Measurements from ENCODE around the gene AOPEP. TPM values are rescaled to one million over a fixed set of nuclear protein-coding genes. Genes with fewer than 3 reads are reported as not detected.

AOPEP gene
- total RNA-seq, 1 donor from 2014 or later: 75.3 TPM

- peaks cover 41% of the 10 kb centered on the region for H3K4me1 ChIP-seq (ENCODE audit: insufficient read depth, low read length)
- DNase-seq (ENCODE audit: low read depth) (peak; percentile 85), FAIRE-seq (no peak)
- H3K36me3 ChIP-seq (ENCODE audit: insufficient read depth, low read length): no peaks in the 10 kb centered on the region
- peaks cover 6% of the 10 kb centered on the region for H3K9me3 Mint-ChIP-seq (ENCODE audit: unreplicated experiment)
- H3K27me3 ChIP-seq (ENCODE audit: insufficient read depth, low read length): no peaks in the 10 kb centered on the region
- H3K4me1 Mint-ChIP-seq (ENCODE audit: low read depth, unreplicated experiment): peaks cover 36% of the 10 kb centered on the region
- H3K27ac ChIP-seq (ENCODE audit: low read depth, low read length): peak overlapping the region; percentile 70
- no peaks in the 10 kb centered on the region for H3K27me3 Mint-ChIP-seq (ENCODE audit: low read depth, unreplicated experiment)
- H3K27ac Mint-ChIP-seq (ENCODE audit: unreplicated experiment): no peak overlapping the region
- H3K9me3 ChIP-seq (ENCODE audit: insufficient read depth, low read depth, low read length): no peaks in the 10 kb centered on the region
- peaks cover 3% of the 10 kb centered on the region for H3K79me2 ChIP-seq (ENCODE audit: insufficient read depth, low read length)
- H2AFZ ChIP-seq (ENCODE audit: low read depth, low read length): no peak overlapping the region
- no peak overlapping the region for H3K4me3 Mint-ChIP-seq (ENCODE audit: unreplicated experiment)
- H3K4me2 ChIP-seq (ENCODE audit: low read length): peak overlapping the region; percentile 40
- H3K36me3 Mint-ChIP-seq (ENCODE audit: low read depth, unreplicated experiment): peaks cover 9% of the 10 kb centered on the region
- H4K20me1 ChIP-seq (ENCODE audit: insufficient read depth, low read length): no peaks in the 10 kb centered on the region
- TF ChIP-seq EZH2 (IDR thresholded peaks at IDR 0.05; ENCODE audit: insufficient read depth, low read length) (no peak), CTCF (IDR thresholded peaks at IDR 0.05; ENCODE audit: insufficient read depth, low read depth, low read length) (no peak)
- no peak overlapping the region for H3K4me3 ChIP-seq (ENCODE audit: insufficient read depth, low read depth, low read length)
- peak overlapping the region; percentile 44 for H3K9ac ChIP-seq (ENCODE audit: low read length)
These were observed 135.2 kb downstream of the AOPEP start for GRCh38 chr9:94861589-94862272.

- no peak overlapping the region for H3K27ac ChIP-seq (ENCODE audit: low read depth, low read length)
- no peak for TF ChIP-seq CTCF (IDR thresholded peaks at IDR 0.05; ENCODE audit: insufficient read depth, low read depth, low read length)
- Mint-ChIP-seq H3K4me1 (ENCODE audit: low read depth, unreplicated experiment) (peaks cover 57% of the 10 kb centered on the region), H3K9me3 (ENCODE audit: unreplicated experiment) (peaks cover 6% of the 10 kb centered on the region), H3K27me3 (ENCODE audit: low read depth, unreplicated experiment) (no peaks in the 10 kb centered on the region), H3K27ac (ENCODE audit: unreplicated experiment) (no peak overlapping the region), H3K4me3 (ENCODE audit: unreplicated experiment) (no peak overlapping the region), H3K36me3 (ENCODE audit: low read depth, unreplicated experiment) (peaks cover 9% of the 10 kb centered on the region)
- no peaks in the 10 kb centered on the region for H3K36me3 ChIP-seq (ENCODE audit: insufficient read depth, low read length)
- H3K4me2 ChIP-seq (ENCODE audit: low read length): no peak overlapping the region
- H3K4me1 ChIP-seq (ENCODE audit: insufficient read depth, low read length): peaks cover 63% of the 10 kb centered on the region
- FAIRE-seq (no peak), DNase-seq (ENCODE audit: low read depth) (no peak)
- H3K27me3 ChIP-seq (ENCODE audit: insufficient read depth, low read length): no peaks in the 10 kb centered on the region
- no peaks in the 10 kb centered on the region for H3K9me3 ChIP-seq (ENCODE audit: insufficient read depth, low read depth, low read length)
- H2AFZ ChIP-seq (ENCODE audit: low read depth, low read length): no peak overlapping the region
- H3K79me2 ChIP-seq (ENCODE audit: insufficient read depth, low read length): peaks cover 3% of the 10 kb centered on the region
- H3K4me3 ChIP-seq (ENCODE audit: insufficient read depth, low read depth, low read length): no peak overlapping the region
- H3K9ac ChIP-seq (ENCODE audit: low read length): no peak overlapping the region
- H4K20me1 ChIP-seq (ENCODE audit: insufficient read depth, low read length): no peaks in the 10 kb centered on the region
These were observed 137.7 kb downstream of the AOPEP start for GRCh38 chr9:94864196-94864595.

GRCh38 chr9:94864862-94865509 lies 138.5 kb downstream of the AOPEP start:
- Histone ChIP-seq H2AFZ (ENCODE audit: low read depth, low read length) (no peak overlapping the region), H3K4me1 (ENCODE audit: insufficient read depth, low read length) (peaks cover 68% of the 10 kb centered on the region)
- FAIRE-seq: no peak

More at GRCh38 chr9:94864862-94865509, 138.5 kb downstream of the AOPEP start:
- H3K4me2 ChIP-seq (ENCODE audit: low read length): peak overlapping the region; percentile 28
- H3K9ac ChIP-seq (ENCODE audit: low read length): peak overlapping the region; percentile 53
- no peaks in the 10 kb centered on the region for H3K36me3 ChIP-seq (ENCODE audit: insufficient read depth, low read length)
- TF ChIP-seq EZH2 (IDR thresholded peaks at IDR 0.05; ENCODE audit: insufficient read depth, low read length) (no peak), CTCF (IDR thresholded peaks at IDR 0.05; ENCODE audit: insufficient read depth, low read depth, low read length) (no peak)
- peaks cover 6% of the 10 kb centered on the region for H3K9me3 Mint-ChIP-seq (ENCODE audit: unreplicated experiment)
- H3K4me3 Mint-ChIP-seq (ENCODE audit: unreplicated experiment): no peak overlapping the region
- no peak overlapping the region for H3K27ac Mint-ChIP-seq (ENCODE audit: unreplicated experiment)
- H3K27me3 Mint-ChIP-seq (ENCODE audit: low read depth, unreplicated experiment): no peaks in the 10 kb centered on the region
- no peak for DNase-seq (ENCODE audit: low read depth)
- no peaks in the 10 kb centered on the region for H3K9me3 ChIP-seq (ENCODE audit: insufficient read depth, low read depth, low read length)
- no peaks in the 10 kb centered on the region for H3K27me3 ChIP-seq (ENCODE audit: insufficient read depth, low read length)
- peak overlapping the region; percentile 98 for H3K27ac ChIP-seq (ENCODE audit: low read depth, low read length)
- peaks cover 3% of the 10 kb centered on the region for H3K79me2 ChIP-seq (ENCODE audit: insufficient read depth, low read length)
- no peak overlapping the region for H3K4me3 ChIP-seq (ENCODE audit: insufficient read depth, low read depth, low read length)
- H3K36me3 Mint-ChIP-seq (ENCODE audit: low read depth, unreplicated experiment): peaks cover 9% of the 10 kb centered on the region
- no peaks in the 10 kb centered on the region for H4K20me1 ChIP-seq (ENCODE audit: insufficient read depth, low read length)
- peaks cover 62% of the 10 kb centered on the region for H3K4me1 Mint-ChIP-seq (ENCODE audit: low read depth, unreplicated experiment)

Data from astrocyte (in vitro differentiated cells and primary cell).